GM18867 (cell line): ENCODE results near the gene ZG16.
"Not testable (repeated sequence)": the region's sequence is repeated elsewhere in the genome, so short reads cannot be mapped to it uniquely, and the experiment has no call there.

Source experiments
- ATAC-seq: cut with Tn5 transposase; IDR thresholded peaks from one replicate; pipeline ENCODE4 v1.9.1; 2021; ENCODE audit warnings: mild to moderate bottlenecking, moderate library complexity; ENCODE audit not compliant: unreplicated experiment

ZG16 gene

GRCh38 chr16:29777576-29778350, at the start of gene ZG16:
TSS of gene ZG16 (plus strand) at chr16:29778256. CDS start at chr16:29779267, 1,011 bp downstream.
- ATAC-seq = no peak

- no peak for ATAC-seq
Measured at GRCh38 chr16:29729116-29729521, 48.9 kb upstream of the ZG16 start.

GRCh38 chr16:29730649-29731048, 47.4 kb upstream of the ZG16 start:
- ATAC-seq = no peak

- ATAC-seq = peak; percentile 74
Measured at GRCh38 chr16:29731768-29732601, 46.1 kb upstream of the ZG16 start.

GRCh38 chr16:29734786-29735185, 43.3 kb upstream of the ZG16 start:
- no peak for ATAC-seq

GRCh38 chr16:29736112-29736511, 41.9 kb upstream of the ZG16 start:
- no peak for ATAC-seq

GRCh38 chr16:29736764-29737163, 41.3 kb upstream of the ZG16 start:
- no peak for ATAC-seq

- ATAC-seq = no peak
Measured at GRCh38 chr16:29737713-29738112, 40.3 kb upstream of the ZG16 start.

- no peak for ATAC-seq
Measured at GRCh38 chr16:29738514-29738913, 39.5 kb upstream of the ZG16 start.

- ATAC-seq = not testable (repeated sequence)
Measured at GRCh38 chr16:29739927-29740629, 38.0 kb upstream of the ZG16 start.

- ATAC-seq = not testable (repeated sequence)
Measured at GRCh38 chr16:29740630-29741015, 37.4 kb upstream of the ZG16 start.

GRCh38 chr16:29742683-29743275, 35.3 kb upstream of the ZG16 start:
- no peak for ATAC-seq

- no peak for ATAC-seq
Measured at GRCh38 chr16:29743475-29743826, 34.6 kb upstream of the ZG16 start.

- no peak for ATAC-seq
Measured at GRCh38 chr16:29743827-29744531, 34.1 kb upstream of the ZG16 start.

GRCh38 chr16:29744541-29745101, 33.4 kb upstream of the ZG16 start:
- no peak for ATAC-seq

GRCh38 chr16:29745121-29745852, 32.8 kb upstream of the ZG16 start:
- ATAC-seq = peak; percentile 38

- peak; percentile 83 for ATAC-seq
Measured at GRCh38 chr16:29745853-29746345, 32.2 kb upstream of the ZG16 start, which contains the start of gene C16orf54. TSS of gene C16orf54 (minus strand) at chr16:29745990. CDS start at chr16:29744951, 1,039 bp downstream.

- ATAC-seq = not testable (repeated sequence)
Measured at GRCh38 chr16:29746518-29746917, 31.5 kb upstream of the ZG16 start.
